Measurements from ENCODE around the gene XYLT1. TPM values are rescaled to one million over a fixed set of nuclear protein-coding genes. Genes with fewer than 3 reads are reported as not detected.

XYLT1 gene
- total and polyA plus RNA-seq, 9 of the 15 experiments (the other 6 are each of a cell fraction or from before 2014, with no cell fraction given), result 0.03 to 0.09 (median 0.08) TPM; not detected in 6

DNA sequence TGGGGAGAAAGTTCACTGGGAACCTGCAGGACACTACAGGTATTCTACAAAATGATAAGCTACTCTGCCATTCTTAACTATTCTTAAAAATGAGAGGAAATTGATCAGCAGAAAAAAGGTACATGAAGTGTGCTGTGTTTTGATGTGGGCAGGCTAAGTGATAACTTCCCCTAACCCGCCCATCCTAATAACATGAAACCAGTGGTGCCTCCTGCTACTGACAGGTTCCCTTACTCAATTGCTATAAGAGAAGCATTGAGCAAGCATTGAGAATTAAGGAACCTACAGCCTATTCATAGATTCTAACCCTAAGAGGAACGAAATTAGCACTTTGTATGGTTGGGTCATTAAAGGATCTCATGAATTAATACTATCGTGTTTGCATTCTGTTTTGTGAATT is 18.9 kb downstream of the XYLT1 start (continued):
- TF ChIP-seq ATF3 (IDR thresholded peaks at IDR 0.05) (no peak), ATF3 (CRISPR knock-in tag; conservative IDR thresholded peaks at IDR 0.05) (no peak), MAFG (tag; conservative IDR thresholded peaks at IDR 0.05) (no peak), ZNF609 (CRISPR knock-in tag; IDR thresholded peaks at IDR 0.05; ENCODE audit: borderline replicate concordance) (no peak), RBM39 (optimal IDR thresholded peaks at IDR 0.05; ENCODE audit: low read depth, low read length) (no peak), TEAD2 (tag; IDR thresholded peaks at IDR 0.05) (no peak), ZNF785 (CRISPR knock-in tag; IDR thresholded peaks at IDR 0.05) (no peak), FOXM1 (IDR thresholded peaks at IDR 0.05; ENCODE audit: low read depth) (no peak), FOXM1 (CRISPR knock-in tag; IDR thresholded peaks at IDR 0.05; ENCODE audit: low read depth) (no peak), DDX20 (tag; IDR thresholded peaks at IDR 0.05; ENCODE audit: low read depth) (no peak), RBM15 (IDR thresholded peaks at IDR 0.05; ENCODE audit: insufficient read depth, low read length) (no peak)

Data from K562 (cell line).